ENCODE measurements around the gene GINS3. TPM values are rescaled to one million over a fixed set of nuclear protein-coding genes. Genes with fewer than 3 reads are reported as not detected.

GINS3 gene
- total and polyA plus RNA-seq, 8 donors = 0.58 to 4.9 (median 4.6) TPM; not detected in 1

DNA sequence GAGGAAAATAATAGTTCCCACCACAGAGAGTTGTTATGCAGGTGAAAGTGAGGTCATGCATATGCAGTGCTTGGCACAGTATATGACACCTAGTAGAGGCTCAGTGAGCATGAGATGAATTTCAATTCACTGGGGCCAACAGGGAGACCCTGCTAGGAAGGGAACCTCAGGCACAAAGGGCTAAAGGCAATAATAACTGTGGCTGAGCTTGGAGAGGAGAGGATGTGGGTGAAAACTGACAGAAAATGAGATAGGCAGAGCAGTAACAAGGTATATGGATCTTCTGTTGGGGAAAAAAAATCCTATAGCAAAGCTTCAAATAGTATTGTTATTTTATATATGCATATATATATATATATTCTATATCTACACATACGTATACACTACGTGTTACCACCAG lies 25.0 kb upstream of the GINS3 start:
- no peaks in the 10 kb centered on the region for H3K4me1 ChIP-seq
- H3K36me3 ChIP-seq = no peaks in the 10 kb centered on the region
- WGBS, 5 donors = 83 to 91% (median 89%) methylated on average over 2 of the region's 2 CpGs
- no peak overlapping the region for H3K27ac ChIP-seq
- intact Hi-C loops (cut with DNase I; ENCODE audit: low total_unique reads) = no loop called here
- peaks cover 0 to 15% (median 0%) of the 10 kb centered on the region in 3 donors for H3K27me3 ChIP-seq
- H3K9me3 ChIP-seq = peaks cover 0 to 3% (median 0%) of the 10 kb centered on the region in 4 donors
- no peak overlapping the region for H3K4me3 ChIP-seq
- no peak for DNase-seq
- no peak for TF ChIP-seq EP300 (IDR thresholded peaks at IDR 0.05)
- no peak for TF ChIP-seq POLR2AphosphoS5 (IDR thresholded peaks at IDR 0.05)
- TF ChIP-seq POLR2A (IDR thresholded peaks at IDR 0.05) = no peak
- TF ChIP-seq, protein P1, sequence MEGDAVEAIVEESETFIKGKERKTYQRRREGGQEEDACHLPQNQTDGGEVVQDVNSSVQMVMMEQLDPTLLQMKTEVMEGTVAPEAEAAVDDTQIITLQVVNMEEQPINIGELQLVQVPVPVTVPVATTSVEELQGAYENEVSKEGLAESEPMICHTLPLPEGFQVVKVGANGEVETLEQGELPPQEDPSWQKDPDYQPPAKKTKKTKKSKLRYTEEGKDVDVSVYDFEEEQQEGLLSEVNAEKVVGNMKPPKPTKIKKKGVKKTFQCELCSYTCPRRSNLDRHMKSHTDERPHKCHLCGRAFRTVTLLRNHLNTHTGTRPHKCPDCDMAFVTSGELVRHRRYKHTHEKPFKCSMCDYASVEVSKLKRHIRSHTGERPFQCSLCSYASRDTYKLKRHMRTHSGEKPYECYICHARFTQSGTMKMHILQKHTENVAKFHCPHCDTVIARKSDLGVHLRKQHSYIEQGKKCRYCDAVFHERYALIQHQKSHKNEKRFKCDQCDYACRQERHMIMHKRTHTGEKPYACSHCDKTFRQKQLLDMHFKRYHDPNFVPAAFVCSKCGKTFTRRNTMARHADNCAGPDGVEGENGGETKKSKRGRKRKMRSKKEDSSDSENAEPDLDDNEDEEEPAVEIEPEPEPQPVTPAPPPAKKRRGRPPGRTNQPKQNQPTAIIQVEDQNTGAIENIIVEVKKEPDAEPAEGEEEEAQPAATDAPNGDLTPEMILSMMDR (IDR thresholded peaks at IDR 0.05) = no peak

DNA sequence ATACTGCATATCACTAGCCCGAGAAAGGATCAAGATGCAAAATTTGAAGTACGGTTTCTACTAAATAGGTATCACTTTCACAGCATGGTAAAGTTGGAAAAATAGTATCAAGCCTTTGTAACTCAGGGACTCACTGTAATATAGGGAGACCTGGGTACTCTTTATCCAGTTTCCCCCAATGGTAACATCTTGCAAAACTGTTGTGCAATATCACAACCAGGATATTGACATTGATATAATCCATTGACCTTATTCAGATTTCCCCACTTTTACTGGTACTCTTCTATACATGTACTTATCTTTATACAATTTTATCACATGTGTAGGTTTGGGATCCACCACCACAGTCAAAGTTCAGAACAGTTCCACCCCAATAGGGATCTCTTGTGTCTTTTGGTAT lies 20.4 kb upstream of the GINS3 start:
- DNase-seq = no peak
- TF ChIP-seq EP300 (IDR thresholded peaks at IDR 0.05) (no peak), POLR2AphosphoS5 (IDR thresholded peaks at IDR 0.05) (no peak), POLR2A (IDR thresholded peaks at IDR 0.05) (no peak)
- TF ChIP-seq, protein P1 (IDR thresholded peaks at IDR 0.05) = no peak
- no peaks in the 10 kb centered on the region for H3K36me3 ChIP-seq
- H3K4me1 ChIP-seq = no peaks in the 10 kb centered on the region
- peaks cover 0 to 3% (median 0%) of the 10 kb centered on the region in 4 donors for H3K9me3 ChIP-seq
- no peak overlapping the region for H3K4me3 ChIP-seq
- WGBS, 5 donors = 86 to 95% (median 91%) methylated on average over 2 of the region's 2 CpGs
- peaks cover 0 to 7% (median 0%) of the 10 kb centered on the region in 3 donors for H3K27me3 ChIP-seq
- H3K27ac ChIP-seq = no peak overlapping the region
- intact Hi-C loops (cut with DNase I; ENCODE audit: low total_unique reads) = no loop called here

DNA sequence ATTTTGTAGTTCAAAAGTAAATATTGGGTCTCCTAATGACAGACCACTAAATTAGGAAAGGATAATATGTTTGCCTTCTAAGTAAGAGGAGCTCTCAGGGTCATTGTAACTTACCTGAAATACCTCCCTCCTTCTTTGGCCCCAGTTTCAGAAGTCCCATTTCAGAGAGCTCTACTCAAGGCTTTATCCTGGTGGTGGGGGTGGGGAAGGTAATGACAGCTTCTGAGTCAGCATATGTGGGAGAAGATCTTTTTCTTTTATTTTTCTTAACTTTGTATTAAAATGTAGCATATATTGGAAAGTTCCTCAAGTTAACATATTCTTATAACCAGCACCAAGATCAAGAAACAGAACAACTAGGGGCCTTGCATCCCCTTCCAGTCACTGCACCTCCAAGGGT lies 16.9 kb upstream of the GINS3 start:
- Histone ChIP-seq H3K27ac (no peak overlapping the region), H3K9me3 (peaks cover 0 to 3% (median 0%) of the 10 kb centered on the region in 4 donors), H3K4me1 (no peaks in the 10 kb centered on the region), H3K4me3 (no peak overlapping the region), H3K27me3 (peaks cover 0 to 3% (median 0%) of the 10 kb centered on the region in 3 donors), H3K36me3 (no peaks in the 10 kb centered on the region)
- TF ChIP-seq, protein P1 (IDR thresholded peaks at IDR 0.05) = no peak
- no peak for TF ChIP-seq EP300 (IDR thresholded peaks at IDR 0.05)
- no peak for TF ChIP-seq POLR2AphosphoS5 (IDR thresholded peaks at IDR 0.05)
- TF ChIP-seq POLR2A (IDR thresholded peaks at IDR 0.05) = no peak
- intact Hi-C loops (cut with DNase I; ENCODE audit: low total_unique reads) = no loop called here
- DNase-seq = no peak

DNA sequence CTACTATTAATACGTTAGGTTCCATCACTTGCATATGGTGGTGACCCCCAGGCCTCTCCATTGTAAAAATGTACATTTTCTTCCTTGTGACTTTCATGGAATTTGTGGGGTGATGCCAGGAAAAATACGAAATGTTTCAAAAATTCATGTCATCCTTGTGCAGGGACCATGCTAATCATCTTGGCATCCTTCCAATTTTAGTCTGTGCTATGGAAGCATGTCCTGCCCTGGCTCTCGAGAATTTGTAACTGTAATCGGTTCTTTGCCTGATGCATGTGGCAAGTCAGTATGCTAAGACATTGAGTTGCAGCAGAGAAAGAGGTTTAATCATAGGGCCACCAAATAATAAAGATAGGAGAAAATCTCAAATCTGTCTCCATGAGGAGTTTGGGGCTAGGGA lies 14.3 kb upstream of the GINS3 start:
- Histone ChIP-seq H3K27ac (no peak overlapping the region), H3K4me3 (no peak overlapping the region), H3K27me3 (peaks cover 0 to 13% (median 0%) of the 10 kb centered on the region in 3 donors), H3K9me3 (no peaks in the 10 kb centered on the region), H3K36me3 (no peaks in the 10 kb centered on the region), H3K4me1 (no peaks in the 10 kb centered on the region)
- no peak for DNase-seq
- 54 to 64% (median 60%) methylated on average over 4 of the region's 4 CpGs for WGBS, 5 donors
- intact Hi-C loops (cut with DNase I; ENCODE audit: low total_unique reads) = no loop called here
- TF ChIP-seq EP300 (IDR thresholded peaks at IDR 0.05) = no peak
- no peak for TF ChIP-seq POLR2A (IDR thresholded peaks at IDR 0.05)
- TF ChIP-seq, protein P1 (IDR thresholded peaks at IDR 0.05) = no peak
- no peak for TF ChIP-seq POLR2AphosphoS5 (IDR thresholded peaks at IDR 0.05)

All from stomach (tissue), 9 donors.